ENCODE measurements around the gene ZFAND2B.

The ZFAND2B gene

DNA sequence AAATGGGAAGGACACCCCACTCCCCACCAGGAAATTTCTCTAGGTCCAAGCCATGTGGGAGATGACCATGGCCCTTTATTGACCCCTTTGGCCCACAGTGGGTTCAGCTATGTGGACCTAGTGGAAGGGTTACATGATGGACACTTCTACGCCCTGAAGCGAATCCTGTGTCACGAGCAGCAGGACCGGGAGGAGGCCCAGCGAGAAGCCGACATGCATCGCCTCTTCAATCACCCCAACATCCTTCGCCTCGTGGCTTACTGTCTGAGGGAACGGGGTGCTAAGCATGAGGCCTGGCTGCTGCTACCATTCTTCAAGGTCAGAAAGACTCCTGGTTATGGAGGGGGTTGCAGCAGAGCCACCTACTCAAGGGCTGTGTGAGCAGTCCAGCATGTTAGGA, 40.0 kb downstream of the ZFAND2B start:
- peak overlapping the region; percentile 97 for H3K4me3 ChIP-seq (ENCODE audit: low read depth, low read length)
- no peak overlapping the region for H2AFZ ChIP-seq (ENCODE audit: low read length, unreplicated experiment)
- H3K4me1 ChIP-seq (ENCODE audit: control insufficient read depth, insufficient read depth, low read length, unreplicated experiment), result peaks cover 48% of the 10 kb centered on the region
- peaks cover 8% of the 10 kb centered on the region; the same call in 1 of the 2 replicates for H3K36me3 ChIP-seq (ENCODE audit: insufficient read depth, low read length)
- H3K27me3 ChIP-seq (ENCODE audit: insufficient read depth, low read length), result no peaks in the 10 kb centered on the region
- H3K27ac ChIP-seq (ENCODE audit: low read depth, low read length), result peak overlapping the region; percentile 88; the same call in 1 of the 2 replicates
- H3K79me2 ChIP-seq (ENCODE audit: control insufficient read depth, insufficient read depth, low read length, unreplicated experiment), result peaks cover 33% of the 10 kb centered on the region

DNA sequence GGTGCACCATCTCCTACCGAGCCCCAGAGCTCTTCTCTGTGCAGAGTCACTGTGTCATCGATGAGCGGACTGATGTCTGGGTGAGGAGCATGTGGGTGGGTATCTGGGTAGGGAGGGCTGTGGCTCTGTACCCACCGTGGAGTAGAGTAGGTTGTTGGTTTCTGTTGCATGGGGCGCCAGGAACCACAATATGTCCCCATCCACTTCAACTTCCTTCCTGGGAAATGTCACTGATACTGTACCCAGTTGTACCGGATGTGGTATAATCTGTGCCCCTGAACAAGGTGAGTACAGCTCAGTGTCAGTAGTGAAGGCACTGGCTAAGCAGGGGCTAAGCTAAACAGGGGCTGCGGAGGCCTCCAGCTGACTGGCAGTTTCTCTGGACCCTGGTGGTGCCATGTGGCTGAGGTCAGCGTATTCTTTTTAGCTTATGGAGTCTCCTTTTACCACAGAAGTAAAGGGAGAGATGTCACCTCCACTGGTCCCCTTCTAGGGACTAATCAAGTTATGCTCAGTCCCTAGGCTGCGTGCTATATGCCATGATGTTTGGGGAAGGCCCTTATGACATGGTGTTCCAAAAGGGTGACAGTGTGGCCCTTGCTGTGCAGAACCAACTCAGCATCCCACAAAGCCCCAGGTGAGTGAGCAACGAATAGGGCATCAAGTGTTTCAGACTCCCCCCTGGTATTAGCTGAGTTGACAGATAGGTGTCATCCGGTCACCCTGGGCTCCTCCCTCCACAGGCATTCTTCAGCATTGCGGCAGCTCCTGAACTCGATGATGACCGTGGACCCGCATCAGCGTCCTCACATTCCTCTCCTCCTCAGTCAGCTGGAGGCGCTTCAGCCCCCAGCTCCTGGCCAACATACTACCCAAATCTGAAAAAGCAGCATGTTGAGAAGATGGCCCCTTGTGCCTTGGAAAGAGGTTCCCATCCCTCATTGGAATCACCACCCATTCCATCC, 41.4 kb downstream of the ZFAND2B start:
- Histone ChIP-seq H3K27me3 (ENCODE audit: insufficient read depth, low read length) (no peaks in the 10 kb centered on the region), H3K79me2 (ENCODE audit: control insufficient read depth, insufficient read depth, low read length, unreplicated experiment) (peaks cover 47% of the 10 kb centered on the region), H3K4me3 (ENCODE audit: low read depth, low read length) (no peak overlapping the region), H3K36me3 (ENCODE audit: insufficient read depth, low read length) (peaks cover 8% of the 10 kb centered on the region; the same call in 1 of the 2 replicates), H3K4me1 (ENCODE audit: control insufficient read depth, insufficient read depth, low read length, unreplicated experiment) (peaks cover 59% of the 10 kb centered on the region), H3K27ac (ENCODE audit: low read depth, low read length) (peak overlapping the region; percentile 88; the same call in 1 of the 2 replicates), H2AFZ (ENCODE audit: low read length, unreplicated experiment) (no peak overlapping the region)

DNA sequence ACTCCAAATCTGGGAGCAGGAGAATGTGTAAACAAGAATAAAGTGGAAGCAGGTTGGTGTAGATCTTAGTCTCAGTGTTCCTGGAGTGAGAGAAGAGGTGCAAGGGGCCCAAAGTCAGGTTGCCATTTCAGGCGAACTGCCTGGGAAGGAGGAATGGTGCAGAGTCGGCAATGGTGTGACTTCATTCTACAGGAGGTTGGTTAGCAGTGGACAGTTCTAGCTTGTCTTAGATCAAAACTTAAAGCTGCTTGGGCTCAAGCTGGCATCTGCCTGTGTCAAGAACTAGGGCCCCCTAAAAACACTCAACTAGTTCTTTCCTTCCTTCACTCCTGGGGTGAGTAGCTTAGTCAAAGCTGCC, 42.2 kb downstream of the ZFAND2B start:
- Histone ChIP-seq H3K4me3 (ENCODE audit: low read depth, low read length) (peak overlapping the region; percentile 30), H3K79me2 (ENCODE audit: control insufficient read depth, insufficient read depth, low read length, unreplicated experiment) (peaks cover 48% of the 10 kb centered on the region), H3K4me1 (ENCODE audit: control insufficient read depth, insufficient read depth, low read length, unreplicated experiment) (peaks cover 59% of the 10 kb centered on the region), H3K36me3 (ENCODE audit: insufficient read depth, low read length) (peaks cover 8% of the 10 kb centered on the region; the same call in 1 of the 2 replicates), H3K27me3 (ENCODE audit: insufficient read depth, low read length) (no peaks in the 10 kb centered on the region), H3K27ac (ENCODE audit: low read depth, low read length) (peak overlapping the region; percentile 88), H2AFZ (ENCODE audit: low read length, unreplicated experiment) (no peak overlapping the region)

DNA sequence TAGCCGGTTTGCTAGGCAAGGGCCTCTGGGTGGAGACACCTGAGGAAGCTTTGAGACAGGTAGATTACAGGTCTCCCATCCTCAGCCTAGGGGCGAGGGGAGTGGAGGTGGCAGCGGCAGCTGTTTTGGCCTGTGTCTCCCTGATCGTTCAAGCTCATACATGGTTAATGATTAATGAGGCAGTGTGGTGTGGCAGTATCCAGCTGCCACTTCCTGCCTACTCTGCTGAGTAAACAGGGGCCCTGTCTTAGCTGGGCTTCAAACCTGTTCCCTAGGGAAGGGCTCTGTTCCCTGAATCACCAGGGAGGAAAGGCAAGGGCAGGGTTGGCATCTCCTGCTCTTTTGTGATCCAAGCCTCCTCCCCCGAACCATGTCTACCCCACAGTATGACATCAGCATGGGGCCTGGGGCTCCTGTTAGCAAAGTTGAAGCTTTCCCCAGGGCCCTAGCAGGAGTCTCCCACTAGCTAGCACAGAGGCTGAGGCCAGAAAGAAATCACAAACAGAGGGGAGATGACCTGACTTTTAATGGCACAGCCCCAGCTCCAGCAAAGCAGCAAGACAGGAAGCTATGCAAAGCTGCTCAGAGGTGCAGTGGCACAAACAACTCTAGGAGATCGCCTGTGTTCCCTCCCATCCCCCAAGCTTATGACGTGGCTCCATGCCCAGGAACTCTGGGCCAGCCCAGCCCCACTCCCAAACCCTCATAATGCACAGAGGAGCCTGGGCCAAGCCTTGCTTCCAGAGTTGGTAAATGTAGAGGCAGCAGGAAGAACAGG, 42.8 kb downstream of the ZFAND2B start:
- H3K27ac ChIP-seq (ENCODE audit: low read depth, low read length), result peak overlapping the region; percentile 88
- peaks cover 8% of the 10 kb centered on the region; the same call in 1 of the 2 replicates for H3K36me3 ChIP-seq (ENCODE audit: insufficient read depth, low read length)
- H3K79me2 ChIP-seq (ENCODE audit: control insufficient read depth, insufficient read depth, low read length, unreplicated experiment), result peaks cover 48% of the 10 kb centered on the region
- H3K4me3 ChIP-seq (ENCODE audit: low read depth, low read length), result peak overlapping the region; percentile 30
- peaks cover 55% of the 10 kb centered on the region for H3K4me1 ChIP-seq (ENCODE audit: control insufficient read depth, insufficient read depth, low read length, unreplicated experiment)
- H2AFZ ChIP-seq (ENCODE audit: low read length, unreplicated experiment), result no peak overlapping the region
- no peaks in the 10 kb centered on the region for H3K27me3 ChIP-seq (ENCODE audit: insufficient read depth, low read length)

DNA sequence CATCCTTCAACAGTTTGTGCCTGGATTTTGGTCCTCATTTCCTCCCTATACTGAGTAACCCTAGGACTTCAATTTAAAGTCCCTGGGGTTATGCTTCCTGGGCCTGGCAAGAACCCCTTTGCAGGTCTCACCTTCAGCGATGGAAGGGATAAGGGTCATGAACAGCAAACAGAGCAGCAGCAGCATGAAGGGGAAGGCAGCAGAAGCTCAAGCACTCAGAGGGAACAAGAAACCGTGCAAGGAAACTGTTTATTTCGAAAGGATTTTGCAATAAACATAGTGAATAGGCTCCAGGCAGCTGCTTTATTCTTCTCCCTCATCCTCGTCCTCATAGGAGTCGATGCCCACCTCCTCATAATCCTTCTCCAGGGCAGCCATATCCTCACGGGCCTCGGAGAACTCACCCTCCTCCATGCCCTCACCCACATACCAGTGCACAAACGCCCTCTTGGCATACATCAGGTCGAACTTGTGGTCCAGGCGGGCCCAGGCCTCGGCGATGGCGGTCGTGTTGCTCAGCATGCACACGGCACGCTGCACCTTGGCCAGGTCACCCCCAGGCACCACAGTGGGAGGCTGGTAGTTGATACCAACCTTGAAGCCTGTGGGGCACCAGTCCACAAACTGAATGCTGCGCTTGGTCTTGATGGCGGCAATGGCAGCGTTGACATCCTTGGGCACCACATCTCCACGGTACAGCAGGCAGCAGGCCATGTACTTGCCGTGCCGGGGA, 43.6 kb downstream of the ZFAND2B start:
- Histone ChIP-seq H3K27ac (ENCODE audit: low read depth, low read length) (peak overlapping the region; percentile 88), H3K27me3 (ENCODE audit: insufficient read depth, low read length) (no peaks in the 10 kb centered on the region), H3K36me3 (ENCODE audit: insufficient read depth, low read length) (peaks cover 8% of the 10 kb centered on the region; the same call in 1 of the 2 replicates), H3K4me1 (ENCODE audit: control insufficient read depth, insufficient read depth, low read length, unreplicated experiment) (peaks cover 52% of the 10 kb centered on the region), H2AFZ (ENCODE audit: low read length, unreplicated experiment) (no peak overlapping the region), H3K4me3 (ENCODE audit: low read depth, low read length) (peak overlapping the region; percentile 2), H3K79me2 (ENCODE audit: control insufficient read depth, insufficient read depth, low read length, unreplicated experiment) (peaks cover 43% of the 10 kb centered on the region)

DNA sequence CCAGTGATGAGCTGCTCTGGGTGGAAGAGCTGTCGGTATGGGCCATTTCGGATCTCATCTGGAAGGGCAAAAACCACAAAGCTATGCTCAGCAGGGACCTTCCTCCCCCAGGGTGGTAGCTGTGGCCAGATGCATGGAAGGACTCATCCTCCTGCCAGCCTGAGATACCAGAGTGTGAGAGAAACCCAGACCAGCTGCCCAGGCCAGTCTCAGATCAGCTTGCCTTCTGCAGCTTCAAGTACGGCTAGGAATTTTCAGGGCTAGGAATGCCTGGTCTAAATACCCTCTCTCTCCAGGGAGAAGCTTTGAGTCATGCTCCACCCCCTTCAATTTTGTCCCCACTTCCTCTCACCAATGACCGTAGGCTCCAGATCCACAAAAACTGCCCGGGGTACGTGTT, 45.1 kb downstream of the ZFAND2B start:
- Histone ChIP-seq H3K4me3 (ENCODE audit: low read depth, low read length) (peak overlapping the region; percentile 90), H2AFZ (ENCODE audit: low read length, unreplicated experiment) (no peak overlapping the region), H3K79me2 (ENCODE audit: control insufficient read depth, insufficient read depth, low read length, unreplicated experiment) (peaks cover 31% of the 10 kb centered on the region), H3K27me3 (ENCODE audit: insufficient read depth, low read length) (no peaks in the 10 kb centered on the region), H3K4me1 (ENCODE audit: control insufficient read depth, insufficient read depth, low read length, unreplicated experiment) (peaks cover 44% of the 10 kb centered on the region), H3K36me3 (ENCODE audit: insufficient read depth, low read length) (peaks cover 8% of the 10 kb centered on the region; the same call in 1 of the 2 replicates), H3K27ac (ENCODE audit: low read depth, low read length) (no peak overlapping the region)

DNA sequence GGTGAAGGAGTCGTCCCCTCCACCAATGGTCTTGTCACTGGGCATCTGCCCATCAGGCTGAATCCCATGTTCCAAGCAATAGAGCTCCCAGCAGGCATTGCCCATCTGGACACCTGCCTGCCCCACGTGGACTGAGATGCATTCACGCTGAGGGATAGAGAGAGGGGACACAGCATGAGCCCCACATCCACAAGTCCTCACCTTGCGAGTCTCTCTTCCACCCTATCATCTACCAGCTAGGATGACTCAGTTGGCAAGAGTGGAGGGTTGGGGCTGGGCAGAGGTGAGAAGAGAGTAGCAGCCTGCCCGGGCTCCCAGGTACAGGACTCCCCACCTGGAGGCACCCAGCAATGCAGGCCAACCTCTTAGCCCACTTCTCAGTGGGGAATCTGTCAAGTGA, 45.5 kb downstream of the ZFAND2B start:
- Histone ChIP-seq H3K27me3 (ENCODE audit: insufficient read depth, low read length) (no peaks in the 10 kb centered on the region), H3K4me3 (ENCODE audit: low read depth, low read length) (peak overlapping the region; percentile 90), H3K4me1 (ENCODE audit: control insufficient read depth, insufficient read depth, low read length, unreplicated experiment) (peaks cover 41% of the 10 kb centered on the region), H3K27ac (ENCODE audit: low read depth, low read length) (no peak overlapping the region), H3K79me2 (ENCODE audit: control insufficient read depth, insufficient read depth, low read length, unreplicated experiment) (peaks cover 28% of the 10 kb centered on the region), H2AFZ (ENCODE audit: low read length, unreplicated experiment) (no peak overlapping the region), H3K36me3 (ENCODE audit: insufficient read depth, low read length) (peaks cover 8% of the 10 kb centered on the region; the same call in 1 of the 2 replicates)

DNA sequence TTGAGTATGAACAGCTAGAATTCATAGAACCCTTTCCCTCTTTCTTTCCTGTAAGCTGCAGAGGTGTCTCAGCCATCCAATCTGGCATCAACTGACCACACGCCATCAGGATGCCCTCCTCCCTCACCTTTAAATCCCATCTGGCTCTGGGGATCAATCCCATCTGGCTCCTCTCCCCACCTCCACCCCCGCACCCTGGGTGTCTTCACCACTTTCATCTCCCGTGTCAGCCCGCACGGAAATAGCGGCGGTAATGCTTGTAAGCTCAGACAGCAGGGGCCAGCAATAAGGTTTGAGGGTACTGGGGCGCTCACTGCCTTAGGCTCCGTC, 46.0 kb downstream of the ZFAND2B start:
- peak overlapping the region; percentile 3; the same call in 1 of the 2 replicates for H3K27ac ChIP-seq (ENCODE audit: low read depth, low read length)
- H2AFZ ChIP-seq (ENCODE audit: low read length, unreplicated experiment), result peak overlapping the region; percentile 13
- H3K4me3 ChIP-seq (ENCODE audit: low read depth, low read length), result peak overlapping the region; percentile 90
- no peaks in the 10 kb centered on the region for H3K27me3 ChIP-seq (ENCODE audit: insufficient read depth, low read length)
- H3K79me2 ChIP-seq (ENCODE audit: control insufficient read depth, insufficient read depth, low read length, unreplicated experiment), result peaks cover 24% of the 10 kb centered on the region
- peaks cover 41% of the 10 kb centered on the region for H3K4me1 ChIP-seq (ENCODE audit: control insufficient read depth, insufficient read depth, low read length, unreplicated experiment)
- H3K36me3 ChIP-seq (ENCODE audit: insufficient read depth, low read length), result peaks cover 8% of the 10 kb centered on the region; the same call in 1 of the 2 replicates

DNA sequence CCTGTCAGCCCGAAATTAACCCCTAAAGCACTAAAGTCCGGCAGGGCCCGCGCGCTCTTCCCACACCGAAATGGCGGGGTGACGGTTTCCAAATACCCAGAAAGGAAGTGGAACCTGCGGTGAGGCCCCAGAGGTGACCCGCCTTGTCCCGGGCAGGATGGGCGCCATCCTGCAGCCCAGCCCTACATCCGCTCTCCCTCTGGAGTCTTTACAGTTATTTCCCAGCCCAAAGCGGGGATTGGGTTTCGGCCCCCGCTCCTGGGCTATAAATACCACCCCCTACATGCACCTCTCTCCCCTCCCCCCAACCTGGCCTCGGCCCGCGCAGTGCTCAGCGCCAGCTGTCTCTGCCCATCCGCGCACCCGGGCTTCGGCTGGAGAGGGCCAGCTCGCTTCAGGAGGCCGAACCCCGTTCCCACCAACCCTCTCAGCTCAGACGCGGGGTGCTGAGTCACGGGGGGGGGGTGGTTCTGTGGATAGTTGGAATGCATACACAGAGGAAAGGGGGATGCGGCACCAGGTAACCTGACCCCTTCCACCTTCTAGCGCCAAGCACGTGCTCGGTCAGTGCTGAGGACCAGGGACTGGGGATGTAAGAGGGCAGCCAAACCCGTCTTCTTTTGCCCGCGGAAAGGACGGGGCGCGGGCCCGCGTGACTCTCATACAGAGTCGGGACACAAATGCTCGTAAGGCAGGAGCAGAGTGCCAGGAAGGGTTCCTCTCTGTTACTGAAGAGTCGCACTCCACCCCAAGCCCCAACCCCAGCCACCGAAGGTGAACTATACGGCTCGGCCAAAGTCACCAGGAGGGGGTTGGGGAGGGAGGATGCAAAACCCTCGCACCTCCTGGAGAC, 46.5 kb downstream of the ZFAND2B start, which contains the start of gene TUBA4B:
Gene TUBA4B (plus strand): TSS at position 344 of the 853 bp plus-strand sequence. CDS start 165 bp downstream, at position 509.
- Histone ChIP-seq H3K4me3 (ENCODE audit: low read depth, low read length) (peak within 1 kb of the TSS; percentile 90), H3K36me3 (ENCODE audit: insufficient read depth, low read length) (peaks cover 4% of the 10 kb centered on the region; the same call in 1 of the 2 replicates), H3K27ac (ENCODE audit: low read depth, low read length) (peak within 1 kb of the TSS; percentile 3; the same call in 1 of the 2 replicates), H3K4me1 (ENCODE audit: control insufficient read depth, insufficient read depth, low read length, unreplicated experiment) (peaks cover 40% of the 10 kb centered on the region), H3K27me3 (ENCODE audit: insufficient read depth, low read length) (no peaks in the 10 kb centered on the region), H3K79me2 (ENCODE audit: control insufficient read depth, insufficient read depth, low read length, unreplicated experiment) (peaks cover 22% of the 10 kb centered on the region), H2AFZ (ENCODE audit: low read length, unreplicated experiment) (peak within 1 kb of the TSS; percentile 84)
